ENCODE measurements around the gene SLAMF7. TPM values are rescaled to one million over a fixed set of nuclear protein-coding genes. Genes with fewer than 3 reads are reported as not detected.

Gene SLAMF7
- polyA plus RNA-seq, 1 donor (not counting 4 experiments of a cell fraction or from before 2014, with no cell fraction given), result 31.0 TPM

- H3K4me2 ChIP-seq (ENCODE audit: control insufficient read depth, extremely low read depth, insufficient read depth, low read depth, low read length), result no peak overlapping the region
- H3K9me3 ChIP-seq (ENCODE audit: control insufficient read depth, low read depth, low read length), result no peaks in the 10 kb centered on the region
- H3K27ac ChIP-seq (ENCODE audit: control insufficient read depth, insufficient read depth, low read length), result no peak overlapping the region
- no peaks in the 10 kb centered on the region for H3K79me2 ChIP-seq (ENCODE audit: control insufficient read depth, insufficient read depth, low read length)
- H3K36me3 ChIP-seq (ENCODE audit: control insufficient read depth in 2 of 2, extremely low read depth in 1 of 2, insufficient read depth in 2 of 2, low read length in 2 of 2), result no peaks in the 10 kb centered on the region
- no peaks in the 10 kb centered on the region for H3K27me3 ChIP-seq (ENCODE audit: control insufficient read depth, extremely low read depth, insufficient read depth, low read length)
- no peak overlapping the region for H2AFZ ChIP-seq (ENCODE audit: control insufficient read depth, low read length)
- no peak for DNase-seq (ENCODE audit: low read depth, low spot score)
- TF ChIP-seq CTCF (optimal IDR thresholded peaks at IDR 0.05 in 1 of 3, IDR thresholded peaks at IDR 0.05 in 1 of 3, conservative IDR thresholded peaks at IDR 0.05 in 1 of 3; ENCODE audit: extremely low read depth in 1 of 3, insufficient read depth in 2 of 3, low read length in 3 of 3), result no peak
- no peak for TF ChIP-seq EZH2 (IDR thresholded peaks at IDR 0.05; ENCODE audit: low read length)
- no peak overlapping the region for H3K4me3 ChIP-seq (ENCODE audit: control insufficient read depth in 2 of 3, extremely low read depth in 1 of 3, insufficient read depth in 2 of 3, low read depth in 1 of 3, low read length in 3 of 3)
- H3K9ac ChIP-seq (ENCODE audit: control insufficient read depth, extremely low read depth, insufficient read depth, low read length), result no peak overlapping the region
- no peaks in the 10 kb centered on the region for H3K9me1 ChIP-seq (ENCODE audit: control insufficient read depth, extremely low read depth, insufficient read depth, low read length)
- peaks cover 19% of the 10 kb centered on the region for H3K4me1 ChIP-seq (ENCODE audit: control insufficient read depth, extremely low read depth, insufficient read depth, low read length)
- FAIRE-seq, result no peak
- H4K20me1 ChIP-seq (ENCODE audit: control insufficient read depth, extremely low read depth, insufficient read depth, low read length), result no peaks in the 10 kb centered on the region
- dilution Hi-C loops (cut with MboI; ENCODE audit: extremely low pct_ligation_motif_present, low sequenced_read_pairs), result no loop called here
Observed at GRCh38 chr1:160759740-160760139, 20.7 kb downstream of the SLAMF7 start.

GRCh38 chr1:160761046-160761445 is 22.0 kb downstream of the SLAMF7 start:
- H3K27me3 ChIP-seq (ENCODE audit: control insufficient read depth, extremely low read depth, insufficient read depth, low read length), result no peaks in the 10 kb centered on the region
- no peaks in the 10 kb centered on the region for H4K20me1 ChIP-seq (ENCODE audit: control insufficient read depth, extremely low read depth, insufficient read depth, low read length)
- H3K79me2 ChIP-seq (ENCODE audit: control insufficient read depth, insufficient read depth, low read length), result no peaks in the 10 kb centered on the region
- H3K4me2 ChIP-seq (ENCODE audit: control insufficient read depth, extremely low read depth, insufficient read depth, low read depth, low read length), result no peak overlapping the region
- H3K9me3 ChIP-seq (ENCODE audit: control insufficient read depth, low read depth, low read length), result no peaks in the 10 kb centered on the region
- no peak overlapping the region for H2AFZ ChIP-seq (ENCODE audit: control insufficient read depth, low read length)
- dilution Hi-C loops (cut with MboI; ENCODE audit: extremely low pct_ligation_motif_present, low sequenced_read_pairs), result no loop called here
- no peak for DNase-seq (ENCODE audit: low read depth, low spot score)
- H3K9ac ChIP-seq (ENCODE audit: control insufficient read depth, extremely low read depth, insufficient read depth, low read length), result no peak overlapping the region
- FAIRE-seq, result no peak
- H3K4me1 ChIP-seq (ENCODE audit: control insufficient read depth, extremely low read depth, insufficient read depth, low read length), result peaks cover 19% of the 10 kb centered on the region
- H3K9me1 ChIP-seq (ENCODE audit: control insufficient read depth, extremely low read depth, insufficient read depth, low read length), result no peaks in the 10 kb centered on the region
- no peaks in the 10 kb centered on the region for H3K36me3 ChIP-seq (ENCODE audit: control insufficient read depth in 2 of 2, extremely low read depth in 1 of 2, insufficient read depth in 2 of 2, low read length in 2 of 2)
- no peak overlapping the region for H3K27ac ChIP-seq (ENCODE audit: control insufficient read depth, insufficient read depth, low read length)
- TF ChIP-seq CTCF (optimal IDR thresholded peaks at IDR 0.05 in 1 of 3, IDR thresholded peaks at IDR 0.05 in 1 of 3, conservative IDR thresholded peaks at IDR 0.05 in 1 of 3; ENCODE audit: extremely low read depth in 1 of 3, insufficient read depth in 2 of 3, low read length in 3 of 3), result no peak
- TF ChIP-seq EZH2 (IDR thresholded peaks at IDR 0.05; ENCODE audit: low read length), result no peak
- H3K4me3 ChIP-seq (ENCODE audit: control insufficient read depth in 2 of 3, extremely low read depth in 1 of 3, insufficient read depth in 2 of 3, low read depth in 1 of 3, low read length in 3 of 3), result no peak overlapping the region
